ENCODE measurements around the gene TIAM2.

GRCh38 chr6:154996841-154997311 lies 1.8 kb downstream of the TIAM2 start:
- TF ChIP-seq, protein P1, sequence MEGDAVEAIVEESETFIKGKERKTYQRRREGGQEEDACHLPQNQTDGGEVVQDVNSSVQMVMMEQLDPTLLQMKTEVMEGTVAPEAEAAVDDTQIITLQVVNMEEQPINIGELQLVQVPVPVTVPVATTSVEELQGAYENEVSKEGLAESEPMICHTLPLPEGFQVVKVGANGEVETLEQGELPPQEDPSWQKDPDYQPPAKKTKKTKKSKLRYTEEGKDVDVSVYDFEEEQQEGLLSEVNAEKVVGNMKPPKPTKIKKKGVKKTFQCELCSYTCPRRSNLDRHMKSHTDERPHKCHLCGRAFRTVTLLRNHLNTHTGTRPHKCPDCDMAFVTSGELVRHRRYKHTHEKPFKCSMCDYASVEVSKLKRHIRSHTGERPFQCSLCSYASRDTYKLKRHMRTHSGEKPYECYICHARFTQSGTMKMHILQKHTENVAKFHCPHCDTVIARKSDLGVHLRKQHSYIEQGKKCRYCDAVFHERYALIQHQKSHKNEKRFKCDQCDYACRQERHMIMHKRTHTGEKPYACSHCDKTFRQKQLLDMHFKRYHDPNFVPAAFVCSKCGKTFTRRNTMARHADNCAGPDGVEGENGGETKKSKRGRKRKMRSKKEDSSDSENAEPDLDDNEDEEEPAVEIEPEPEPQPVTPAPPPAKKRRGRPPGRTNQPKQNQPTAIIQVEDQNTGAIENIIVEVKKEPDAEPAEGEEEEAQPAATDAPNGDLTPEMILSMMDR (conservative IDR thresholded peaks at IDR 0.05; ENCODE audit: low read length), result no peak
- no peak; the same call in 1 of the 2 replicates for TF ChIP-seq EZH2phosphoT487 (IDR thresholded peaks at IDR 0.05; ENCODE audit: borderline replicate concordance, low read depth, low read length)
